Mononuclear cell (primary cell): Measurements from ENCODE around the gene CDH13. TPM values are rescaled to one million over a fixed set of nuclear protein-coding genes. Genes with fewer than 3 reads are reported as not detected.

Experiments used
- H3K27me3 ChIP-seq: 2 replicates; pipeline ENCODE4 v1.6.0; 2011; ENCODE audit warnings: low read length, control low read depth; ENCODE audit not compliant: insufficient read depth
- H3K4me1 ChIP-seq: 2 replicates; pipeline ENCODE4 v1.5.1; 2011; ENCODE audit warnings: mild to moderate bottlenecking, low read length, control low read depth; ENCODE audit not compliant: insufficient read depth
- H3K4me3 ChIP-seq: 2 replicates; pipeline ENCODE4 v1.5.1; 2011; ENCODE audit warnings: mild to moderate bottlenecking, low read length, moderate library complexity
- H3K9me3 ChIP-seq: 2 replicates; pipeline ENCODE4 v1.5.1; 2011; ENCODE audit warnings: low read depth, mild to moderate bottlenecking, control low read depth, low read length
- total RNA-seq: library from RNA; depleted of rRNA; stranded (reverse); fragments of >200 nt; gene quantifications from one replicate; pipeline ENCODE4 v1.2.3, GENCODE V29; 2012

Gene CDH13
- total RNA-seq, 1 donor: 0.10 TPM

- no peak overlapping the region for H3K4me3 ChIP-seq
- H3K27me3 ChIP-seq: no peaks in the 10 kb centered on the region
- H3K4me1 ChIP-seq: peaks cover 22% of the 10 kb centered on the region
- no peaks in the 10 kb centered on the region for H3K9me3 ChIP-seq
These were observed 1187.3 kb downstream of the CDH13 start for GRCh38 chr16:83813823-83814658.

DNA sequence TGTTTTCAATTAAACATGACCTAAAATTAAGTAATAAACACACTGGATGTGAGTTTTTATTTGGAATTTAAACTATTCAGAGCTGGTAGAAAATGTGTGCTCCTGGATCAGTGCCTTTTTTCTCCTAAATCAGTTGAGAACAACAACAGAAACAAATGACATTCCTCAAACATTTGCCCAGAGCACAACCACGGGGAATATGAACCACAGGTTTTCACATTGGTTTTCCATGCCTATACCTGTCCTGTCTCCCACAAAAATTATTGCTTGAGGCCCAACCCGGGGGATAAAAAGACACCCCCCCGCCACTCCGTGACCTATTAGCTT is 1187.9 kb downstream of the CDH13 start:
- Histone ChIP-seq H3K4me3 (no peak overlapping the region), H3K27me3 (no peaks in the 10 kb centered on the region), H3K4me1 (peaks cover 16% of the 10 kb centered on the region), H3K9me3 (no peaks in the 10 kb centered on the region)

GRCh38 chr16:83817022-83817421 is 1190.3 kb downstream of the CDH13 start:
- Histone ChIP-seq H3K4me1 (peaks cover 5% of the 10 kb centered on the region), H3K27me3 (no peaks in the 10 kb centered on the region), H3K9me3 (no peaks in the 10 kb centered on the region), H3K4me3 (no peak overlapping the region)

DNA sequence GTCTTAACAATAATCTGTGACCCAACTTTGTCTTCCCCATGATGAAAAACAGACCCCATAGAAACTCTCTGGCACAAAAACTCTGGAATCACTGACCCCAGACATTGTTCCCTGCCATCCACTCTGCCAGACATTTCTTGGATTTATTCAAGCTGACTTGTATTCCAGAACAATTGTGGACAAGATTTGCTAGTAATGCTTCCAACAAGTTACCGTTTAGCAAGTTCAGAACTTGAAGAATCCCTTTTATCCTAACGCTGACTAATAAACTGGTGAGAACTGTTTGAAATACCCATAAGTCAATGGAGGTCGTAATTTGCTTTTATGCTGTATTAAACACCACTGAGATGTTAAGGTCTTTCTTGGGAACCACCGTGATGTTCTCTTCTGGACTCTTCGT is 1191.5 kb downstream of the CDH13 start:
- Histone ChIP-seq H3K27me3 (no peaks in the 10 kb centered on the region), H3K4me3 (no peak overlapping the region), H3K9me3 (no peaks in the 10 kb centered on the region), H3K4me1 (peaks cover 5% of the 10 kb centered on the region)

DNA sequence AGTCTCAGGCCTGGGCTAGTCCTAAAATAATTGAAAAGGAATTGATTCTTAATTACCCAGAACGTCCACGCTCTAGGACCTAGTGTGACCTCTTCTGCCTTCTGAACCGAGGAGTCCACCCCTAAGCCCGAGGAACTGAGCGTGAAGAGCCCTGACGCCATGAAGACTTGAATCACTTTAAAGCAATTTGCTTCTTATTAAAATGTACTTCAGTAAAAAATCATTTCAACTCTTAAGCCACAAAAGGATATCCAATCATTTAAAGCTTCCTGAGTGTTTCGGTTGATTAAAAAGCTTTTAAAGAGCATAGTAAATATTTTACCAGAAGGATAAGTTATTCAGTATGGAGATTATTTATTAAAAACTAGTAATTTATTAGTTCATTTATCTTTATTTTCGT is 1192.6 kb downstream of the CDH13 start:
- no peak overlapping the region for H3K4me3 ChIP-seq
- H3K27me3 ChIP-seq: no peaks in the 10 kb centered on the region
- no peaks in the 10 kb centered on the region for H3K9me3 ChIP-seq
- H3K4me1 ChIP-seq: peaks cover 1% of the 10 kb centered on the region

GRCh38 chr16:83826146-83826913 is 1199.6 kb downstream of the CDH13 start:
- H3K9me3 ChIP-seq: no peaks in the 10 kb centered on the region
- H3K4me1 ChIP-seq: no peaks in the 10 kb centered on the region
- H3K4me3 ChIP-seq: no peak overlapping the region
- no peaks in the 10 kb centered on the region for H3K27me3 ChIP-seq

DNA sequence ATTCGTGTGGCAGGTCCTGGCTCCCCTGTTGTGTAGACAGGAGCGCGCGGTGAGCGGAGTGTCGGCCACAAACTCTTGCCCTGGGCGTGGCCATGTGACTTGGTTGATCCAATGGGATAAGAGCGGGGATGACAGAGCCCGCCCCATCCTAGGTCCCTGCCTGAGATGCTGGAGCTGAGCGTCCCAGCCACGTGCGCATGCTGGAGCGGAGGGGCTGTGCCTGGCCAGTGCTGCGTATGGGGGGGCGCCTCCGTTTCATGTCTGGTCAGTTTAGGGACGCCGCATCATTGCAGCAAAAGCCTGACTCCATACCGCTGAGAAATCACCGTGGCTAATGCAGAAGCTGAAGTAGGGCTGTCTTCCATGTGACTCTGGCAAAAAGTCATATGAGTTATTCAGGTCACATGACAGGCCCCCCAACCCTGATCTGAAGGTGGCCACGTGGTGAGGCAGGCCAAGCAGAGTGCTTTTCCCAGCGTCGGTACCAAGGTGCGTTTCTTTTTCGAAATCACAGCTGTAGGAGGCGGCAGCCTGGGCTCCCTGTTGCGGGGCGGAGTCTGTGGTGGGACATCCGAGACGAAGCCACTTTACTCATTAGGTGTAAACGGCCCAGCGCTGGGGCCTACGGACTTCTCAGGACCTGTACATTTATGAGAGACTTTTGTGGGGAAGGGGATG is 1203.5 kb downstream of the CDH13 start:
- Histone ChIP-seq H3K9me3 (no peaks in the 10 kb centered on the region), H3K27me3 (no peaks in the 10 kb centered on the region), H3K4me3 (no peak overlapping the region), H3K4me1 (no peaks in the 10 kb centered on the region)

- Histone ChIP-seq H3K27me3 (no peaks in the 10 kb centered on the region), H3K4me3 (no peak overlapping the region), H3K4me1 (no peaks in the 10 kb centered on the region), H3K9me3 (no peaks in the 10 kb centered on the region)
These were observed 1204.1 kb downstream of the CDH13 start for GRCh38 chr16:83830769-83831455.

- Histone ChIP-seq H3K27me3 (no peaks in the 10 kb centered on the region), H3K4me3 (no peak overlapping the region), H3K9me3 (no peaks in the 10 kb centered on the region), H3K4me1 (peaks cover 4% of the 10 kb centered on the region)
These were observed 1204.8 kb downstream of the CDH13 start for GRCh38 chr16:83831456-83831987.

GRCh38 chr16:83833921-83834320 is 1207.2 kb downstream of the CDH13 start:
- Histone ChIP-seq H3K4me1 (peaks cover 4% of the 10 kb centered on the region), H3K9me3 (no peaks in the 10 kb centered on the region), H3K4me3 (no peak overlapping the region)

GRCh38 chr16:83835586-83836566 is 1209.1 kb downstream of the CDH13 start:
- no peaks in the 10 kb centered on the region for H3K9me3 ChIP-seq
- H3K4me3 ChIP-seq: no peak overlapping the region
- peaks cover 4% of the 10 kb centered on the region for H3K4me1 ChIP-seq
- H3K27me3 ChIP-seq: peaks cover 5% of the 10 kb centered on the region

More at GRCh38 chr16:83833921-83834320, 1207.2 kb downstream of the CDH13 start:
- H3K27me3 ChIP-seq: peaks cover 5% of the 10 kb centered on the region

DNA sequence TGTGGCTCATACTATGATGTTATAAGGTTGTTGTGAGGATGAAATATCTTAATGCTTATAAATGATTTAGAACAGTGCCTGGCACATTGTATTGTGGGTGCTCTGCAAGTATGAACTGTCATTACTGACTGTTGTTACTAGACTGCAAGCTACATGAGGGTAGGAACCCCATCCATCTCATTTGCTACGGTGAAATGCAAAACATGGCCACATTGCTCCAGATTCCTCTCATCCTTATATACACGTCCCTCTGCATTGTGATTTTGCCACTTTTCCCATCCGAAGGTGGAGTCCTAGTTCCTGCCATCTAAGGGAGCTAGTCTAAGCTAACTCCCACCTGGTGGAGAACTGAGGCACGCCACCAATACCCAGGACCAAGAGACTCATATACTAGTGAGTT is 1210.8 kb downstream of the CDH13 start:
- Histone ChIP-seq H3K4me1 (peaks cover 14% of the 10 kb centered on the region), H3K9me3 (no peaks in the 10 kb centered on the region), H3K4me3 (no peak overlapping the region), H3K27me3 (peaks cover 5% of the 10 kb centered on the region)

- H3K27me3 ChIP-seq: peaks cover 5% of the 10 kb centered on the region
- H3K9me3 ChIP-seq: no peaks in the 10 kb centered on the region
- no peak overlapping the region for H3K4me3 ChIP-seq
- peaks cover 20% of the 10 kb centered on the region for H3K4me1 ChIP-seq
These were observed 1211.4 kb downstream of the CDH13 start for GRCh38 chr16:83838151-83838550.

- H3K4me3 ChIP-seq: no peak overlapping the region
- no peaks in the 10 kb centered on the region for H3K9me3 ChIP-seq
- H3K4me1 ChIP-seq: peaks cover 34% of the 10 kb centered on the region
- H3K27me3 ChIP-seq: peaks cover 5% of the 10 kb centered on the region
These were observed 1212.8 kb downstream of the CDH13 start for GRCh38 chr16:83839561-83839960.
